A549 (cell line): Measurements from ENCODE around the gene GLE1.

Experiments
- CTCF ChIP-seq: fragments of >200 bp; sonication (Bioruptor Twin); formaldehyde crosslinking; IDR thresholded peaks from 3 replicates; pipeline ENCODE4 v1.5.1; 2016
- EP300 ChIP-seq, 2 experiments: fragments of >200 bp; sonication (Bioruptor Twin); formaldehyde crosslinking; IDR thresholded peaks; 2 replicates in 1 of 2; 3 replicates in 1 of 2; pipeline ENCODE4 v1.6.1; 2016 to 2017
- JUNB ChIP-seq: fragments of >200 bp; sonication (Bioruptor Twin); formaldehyde crosslinking; IDR thresholded peaks from 2 replicates; pipeline ENCODE4 v1.6.1; 2016
- KDM5A ChIP-seq: fragments of 200-600 bp; sonication (generic); IDR thresholded peaks from 2 replicates; pipeline ENCODE4 v1.6.1; 2016; ENCODE audit warnings: antibody characterized with exemption, mild to moderate bottlenecking
- MYC ChIP-seq: IDR thresholded peaks from 2 replicates; pipeline ENCODE4 v1.6.1; 2012; ENCODE audit warnings: mild to moderate bottlenecking, inconsistent platforms, low read length, improper control_type of control experiment, borderline replicate concordance

GRCh38 chr9:128554155-128554862 is 49.8 kb downstream of the GLE1 start:
- TF ChIP-seq CTCF (no peak), KDM5A (no peak), EP300 (IDR thresholded peaks at IDR 0.05) (no peak), JUNB (no peak), MYC (no peak)
